SHP77 treated with DMSO at 0.1 percent for 48 hours (cell line): ENCODE results near the gene METAP2.
A peak's percentile ranks its signal among the peaks of the same experiment; 100 is the strongest.
"Not testable (repeated sequence)": the region's sequence is repeated elsewhere in the genome, so short reads cannot be mapped to it uniquely, and the experiment has no call there.

Experiments
- DNase-seq: peaks from one replicate; lab custom pipeline; 2025; lab: John Stamatoyannopoulos, UW

Gene METAP2

DNA sequence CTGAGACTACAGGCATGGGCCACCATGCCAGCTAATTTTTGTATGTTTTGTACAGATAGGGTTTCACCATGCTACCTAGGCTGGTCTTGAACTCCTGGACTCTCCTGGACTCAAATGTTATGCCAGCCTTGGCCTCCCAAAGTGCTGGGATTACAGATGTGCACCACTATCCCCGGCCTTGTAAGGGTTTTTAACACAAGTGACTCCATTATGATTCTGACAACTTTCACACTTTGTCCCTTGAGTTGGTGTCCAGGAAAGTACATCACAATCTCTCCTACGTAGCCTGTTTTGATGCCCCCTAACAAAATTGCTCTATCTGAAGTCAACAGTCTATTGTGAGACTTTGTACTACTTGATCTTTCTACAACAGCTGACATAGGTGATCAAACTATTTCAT, 11.4 kb upstream of the METAP2 start:
- DNase-seq, result no peak

- DNase-seq, result no peak
Observed at GRCh38 chr12:95463050-95463449, 10.9 kb upstream of the METAP2 start.

GRCh38 chr12:95463776-95464175, 10.2 kb upstream of the METAP2 start:
- not testable (repeated sequence) for DNase-seq

GRCh38 chr12:95465275-95465674, 8.7 kb upstream of the METAP2 start:
- DNase-seq, result no peak

DNA sequence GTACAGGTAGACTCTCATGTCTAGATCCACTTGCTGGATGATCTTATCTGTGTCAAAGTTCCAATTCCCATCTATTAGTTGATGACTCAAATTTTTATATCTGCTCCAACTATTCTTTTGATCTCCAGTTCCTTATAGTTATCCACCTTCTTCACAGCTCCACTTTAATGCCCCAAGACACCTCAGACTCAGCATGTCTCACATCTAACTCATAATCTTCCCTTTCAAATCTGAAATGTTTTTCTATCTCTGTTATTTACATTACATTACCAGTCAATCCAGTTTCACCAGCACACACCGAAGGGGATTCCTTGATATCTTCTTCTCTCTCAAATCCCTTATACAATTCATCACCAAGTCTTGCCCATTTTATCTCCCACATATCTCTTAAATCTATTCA, 3.7 kb upstream of the METAP2 start:
- DNase-seq, result no peak

DNA sequence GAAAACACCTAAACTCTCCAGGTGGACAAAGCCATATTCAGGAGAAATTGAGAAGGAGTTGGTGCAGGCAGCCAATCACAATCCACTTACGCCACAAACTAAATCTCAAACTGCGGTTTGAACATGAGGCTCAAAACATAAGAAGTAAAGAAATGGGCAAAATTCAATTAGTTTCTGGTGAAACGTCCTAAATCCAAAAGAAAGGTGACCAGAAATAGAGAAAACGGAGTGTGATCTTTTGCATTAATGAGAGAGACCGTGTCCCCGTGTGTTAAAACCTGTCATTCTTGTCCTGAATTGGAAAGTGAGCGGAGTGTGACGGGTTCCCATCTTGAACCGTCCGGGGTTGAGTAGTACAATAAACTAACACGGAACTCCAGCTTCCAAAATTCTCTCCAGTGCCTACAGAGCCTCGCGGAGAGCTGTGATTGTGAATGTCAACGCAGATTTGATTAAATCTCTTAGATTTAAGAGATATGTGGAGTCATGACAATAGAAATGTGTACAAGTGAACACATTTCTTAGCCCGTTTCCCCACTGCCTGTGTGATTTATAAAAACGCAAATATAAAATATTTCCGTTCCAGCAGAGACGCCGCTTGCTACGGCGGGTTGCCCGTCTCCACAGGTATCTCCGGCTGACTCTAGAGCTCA, 595 bp upstream of the METAP2 start:
- peak; percentile 47 for DNase-seq

GRCh38 chr12:95474660-95474958, 657 bp downstream of the METAP2 start:
- no peak for DNase-seq

DNA sequence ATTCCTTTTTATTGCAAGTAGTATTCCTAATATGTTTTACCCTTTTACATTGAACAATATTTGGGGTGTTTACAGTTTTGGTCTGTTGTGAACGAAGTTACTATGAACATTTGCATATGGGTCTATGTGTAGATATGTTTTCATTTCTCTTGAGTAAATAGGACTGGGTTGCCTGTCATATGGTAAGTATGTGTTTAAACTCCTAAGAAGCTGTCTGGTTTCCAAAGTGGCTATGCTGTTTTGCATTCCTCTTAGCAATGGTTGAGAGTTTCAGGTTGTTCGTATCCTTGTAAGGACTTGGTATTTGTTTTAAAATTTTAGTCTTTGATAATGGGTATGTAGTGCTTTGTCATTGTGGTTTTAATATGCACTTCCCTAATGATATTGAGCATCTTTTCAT, 6.3 kb downstream of the METAP2 start:
- DNase-seq, result no peak

DNA sequence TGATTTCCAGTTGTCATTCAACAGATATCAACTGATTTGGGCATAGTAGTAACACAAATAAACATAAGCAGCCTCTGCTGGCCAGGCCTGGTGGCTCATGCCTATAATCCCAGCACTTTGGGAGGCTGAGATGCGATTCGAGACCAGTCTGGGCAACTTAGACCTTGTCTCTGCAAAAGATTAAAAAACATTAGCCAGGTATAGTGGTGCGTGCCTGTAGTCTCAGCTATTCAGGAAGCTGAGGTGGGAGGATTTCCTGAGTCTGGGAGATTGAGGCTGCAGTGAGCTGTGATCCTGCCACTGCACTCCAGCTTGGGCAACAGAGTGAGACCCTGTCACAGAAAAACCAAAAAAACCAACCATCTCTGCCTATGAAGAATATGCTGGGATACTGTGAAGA, 7.1 kb downstream of the METAP2 start:
- no peak for DNase-seq

GRCh38 chr12:95481888-95482287, 7.9 kb downstream of the METAP2 start:
- no peak for DNase-seq

DNA sequence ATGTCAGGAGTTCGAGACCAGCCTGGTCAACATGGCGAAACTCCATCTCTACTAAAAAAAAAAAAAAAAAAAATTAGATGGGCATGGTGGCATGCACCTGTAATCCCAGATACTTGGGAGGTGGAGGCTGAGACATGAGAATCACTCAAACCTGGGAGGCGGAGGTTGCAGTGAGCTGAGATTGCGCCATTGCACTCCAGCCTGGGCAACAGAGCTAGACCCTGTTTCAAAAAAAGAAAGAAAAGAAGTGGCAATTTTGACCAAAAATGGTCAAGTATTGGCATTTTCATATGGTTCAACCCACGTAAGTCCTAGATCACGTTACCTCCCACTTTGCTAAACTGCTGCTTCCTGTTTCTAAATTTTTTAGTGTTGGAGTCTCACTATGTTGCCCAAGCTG, 8.6 kb downstream of the METAP2 start:
- not testable (repeated sequence) for DNase-seq

- DNase-seq, result no peak
Observed at GRCh38 chr12:95484524-95484923, 10.6 kb downstream of the METAP2 start.

DNA sequence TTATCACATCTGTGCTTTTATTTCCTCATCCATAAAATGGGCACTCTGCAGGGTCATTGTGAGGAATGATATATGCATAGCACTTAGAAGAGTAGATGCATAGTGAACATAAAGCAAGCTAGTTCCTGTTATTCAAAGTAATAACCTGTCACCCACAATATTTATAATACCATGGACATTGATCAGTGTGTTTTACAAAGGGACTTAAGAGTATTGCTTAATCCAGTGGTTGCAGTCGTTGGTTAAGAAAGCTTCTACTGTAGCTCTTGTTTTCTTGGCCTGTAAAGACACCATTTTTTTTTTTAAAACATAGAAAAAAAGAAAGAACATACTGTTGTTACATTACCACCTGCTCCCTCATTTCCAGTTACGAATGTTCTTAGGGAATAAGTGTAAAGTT, 13.1 kb downstream of the METAP2 start:
- DNase-seq, result no peak

DNA sequence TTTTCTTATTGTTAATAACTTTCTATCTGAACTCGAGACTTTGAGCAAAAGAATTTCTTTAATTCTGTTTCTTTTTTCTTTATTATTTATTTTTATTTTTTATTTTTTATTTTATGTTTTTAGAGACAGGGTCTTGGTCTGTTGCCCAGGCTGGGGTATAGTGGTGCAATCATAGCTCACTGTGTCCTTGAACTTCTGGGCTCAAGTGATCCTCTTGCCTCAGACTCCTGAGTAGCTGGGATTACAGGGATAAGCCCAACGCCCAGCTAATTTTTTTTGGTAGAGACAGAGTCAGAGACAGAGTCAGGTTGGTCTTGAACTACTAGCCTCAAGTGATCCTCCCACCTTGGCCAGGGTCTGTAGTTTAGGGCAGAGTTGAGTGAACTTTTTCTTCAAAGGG, 18.5 kb downstream of the METAP2 start:
- no peak for DNase-seq

DNA sequence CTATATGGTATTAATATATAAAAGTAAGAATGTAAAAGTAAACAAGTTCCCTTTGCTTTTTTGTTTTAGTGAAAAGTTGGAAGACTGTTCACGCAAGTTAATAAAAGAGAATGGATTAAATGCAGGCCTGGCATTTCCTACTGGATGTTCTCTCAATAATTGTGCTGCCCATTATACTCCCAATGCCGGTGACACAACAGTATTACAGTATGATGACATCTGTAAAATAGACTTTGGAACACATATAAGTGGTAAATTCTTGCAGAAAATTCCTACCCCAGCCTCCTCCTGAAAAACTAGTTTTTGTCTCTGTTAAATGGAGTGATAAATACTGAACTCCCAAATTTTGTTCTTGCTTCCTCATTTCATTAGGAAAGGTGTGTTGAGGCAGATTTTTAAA, 20.9 kb downstream of the METAP2 start:
- no peak for DNase-seq

DNA sequence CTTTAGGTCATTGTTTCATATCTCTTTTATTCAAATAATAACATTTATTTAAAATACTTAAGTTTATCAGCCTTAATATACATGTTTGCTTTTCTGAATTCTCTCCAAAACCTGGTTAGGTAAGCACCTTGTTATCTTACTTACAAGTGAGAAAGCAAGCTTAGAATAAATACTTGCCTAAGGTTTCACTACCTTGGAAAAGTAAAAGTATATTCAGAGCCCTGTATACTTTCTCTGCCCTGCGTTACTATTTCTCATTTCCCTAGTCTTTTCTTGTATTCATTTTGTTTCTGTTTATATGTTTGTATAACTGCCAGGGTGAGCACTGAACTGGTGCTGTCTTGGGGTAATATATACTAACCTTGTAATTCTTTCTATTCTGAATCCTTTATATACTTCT, 21.5 kb downstream of the METAP2 start:
- DNase-seq, result no peak

GRCh38 chr12:95497031-95497430, 23.1 kb downstream of the METAP2 start:
- DNase-seq, result no peak

DNA sequence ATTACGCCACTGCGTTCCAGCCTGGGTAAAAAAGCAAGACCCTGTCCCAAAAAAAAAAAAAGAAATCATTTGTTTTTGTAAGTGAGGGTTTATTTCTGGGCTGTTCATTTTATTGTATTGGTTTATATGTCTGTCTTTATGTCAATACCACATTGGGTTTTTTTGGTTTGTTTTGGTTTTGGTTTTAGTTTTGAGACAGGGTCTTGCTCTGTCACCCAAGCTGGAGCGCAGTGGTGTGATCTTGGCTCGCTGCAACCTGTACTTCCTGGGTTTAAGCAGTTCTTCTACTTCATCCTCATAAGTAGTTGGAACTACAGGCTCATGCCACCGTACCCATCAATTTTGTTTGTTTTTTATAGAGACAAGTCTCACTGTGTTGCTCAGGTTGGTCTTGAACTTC, 25.0 kb downstream of the METAP2 start:
- no peak for DNase-seq

DNA sequence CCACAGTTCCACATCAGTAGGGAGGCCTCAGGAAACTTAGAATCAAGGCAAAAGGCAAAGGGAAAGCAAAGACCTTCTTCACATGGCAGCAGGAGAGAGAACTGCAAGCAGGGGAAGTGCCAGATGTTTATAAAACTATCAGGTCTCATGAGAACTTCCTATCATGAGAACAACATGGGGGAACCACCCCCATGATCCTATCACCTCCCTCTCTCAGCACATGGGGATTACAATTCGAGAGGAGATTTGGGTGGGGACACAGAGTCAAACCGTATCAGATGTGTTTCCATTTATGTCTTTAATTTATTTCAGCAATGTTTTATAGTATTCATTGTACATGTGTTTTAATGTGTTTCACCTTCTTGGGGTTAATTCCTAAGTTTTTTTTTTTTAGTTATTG, 25.8 kb downstream of the METAP2 start:
- no peak for DNase-seq

DNA sequence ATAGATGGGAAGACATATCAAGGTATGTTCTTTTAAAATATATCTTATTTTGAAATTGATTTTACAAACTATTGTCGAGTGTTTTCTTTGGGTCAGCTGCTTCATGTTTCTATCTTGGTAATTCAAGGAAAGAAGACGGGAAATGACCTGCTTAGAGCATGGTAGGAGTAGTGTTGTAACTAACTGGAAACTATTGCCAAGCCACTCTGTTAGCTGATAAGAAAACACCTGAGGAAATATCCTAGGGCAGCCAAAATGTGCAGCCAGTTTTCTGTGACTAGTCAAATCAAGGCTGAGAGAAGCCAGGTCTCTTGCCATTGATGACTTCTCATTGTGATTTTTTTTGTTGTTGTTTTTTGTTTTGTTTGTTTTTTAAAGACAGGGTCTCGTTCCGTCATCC, 30.2 kb downstream of the METAP2 start:
- DNase-seq, result no peak

GRCh38 chr12:95505039-95505438, 31.1 kb downstream of the METAP2 start:
- DNase-seq, result no peak

DNA sequence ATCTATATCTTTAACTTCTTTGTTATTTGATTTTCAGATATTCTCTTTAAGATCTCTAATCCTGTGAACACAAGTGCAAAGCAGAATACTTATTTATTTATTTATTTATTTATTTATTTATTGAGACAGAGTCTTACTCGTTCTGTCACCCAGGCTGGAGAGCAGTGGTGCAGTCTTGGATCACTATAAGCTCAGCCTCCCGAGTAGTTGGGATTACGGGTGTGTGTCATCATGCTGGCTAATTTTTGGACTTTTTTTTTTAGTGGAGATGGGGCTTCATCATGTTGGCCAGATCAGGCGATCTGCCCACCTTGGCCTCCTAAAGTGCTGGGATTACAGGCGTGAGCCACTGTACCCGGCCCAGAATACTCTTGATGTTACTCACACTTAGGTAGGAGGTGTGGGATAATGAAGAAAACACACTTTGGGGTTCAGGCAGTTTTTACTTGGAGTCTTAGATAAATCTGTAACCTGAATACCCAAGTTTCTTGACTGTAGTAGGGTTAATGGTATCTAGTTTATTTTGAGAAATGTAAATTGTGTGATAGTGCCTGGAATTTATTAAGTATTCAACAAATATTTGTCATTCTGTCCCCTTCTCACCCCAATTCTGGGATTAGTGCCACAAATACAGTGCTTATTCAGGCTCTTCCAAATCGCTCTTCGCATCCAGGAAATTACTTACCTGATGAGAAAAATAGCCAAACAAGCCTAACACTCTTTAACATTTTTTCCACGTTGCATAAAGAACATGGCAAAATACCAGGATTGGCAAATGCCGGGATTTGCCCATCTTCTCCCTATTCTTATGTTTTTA, 33.0 kb downstream of the METAP2 start:
- no peak for DNase-seq

GRCh38 chr12:95509300-95509699, 35.3 kb downstream of the METAP2 start:
- no peak for DNase-seq

DNA sequence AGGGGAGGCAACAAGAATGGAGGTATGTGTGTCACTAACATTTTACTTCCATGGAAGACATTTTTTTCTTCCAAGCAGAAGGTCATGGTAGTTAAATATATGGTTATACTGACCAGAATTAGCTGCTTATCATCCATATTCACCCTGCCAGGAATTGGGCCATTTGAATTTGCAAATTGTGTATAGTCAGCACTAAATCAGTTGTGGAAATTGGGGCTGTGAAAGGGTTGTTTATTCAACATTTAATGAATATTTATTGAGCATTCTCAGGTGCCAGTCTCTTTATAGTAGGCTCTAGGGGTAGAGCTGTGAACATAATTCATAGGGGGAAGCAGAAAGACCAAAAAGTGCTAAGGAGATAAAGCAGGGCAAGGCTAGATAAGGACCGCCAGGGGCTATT, 38.0 kb downstream of the METAP2 start:
- no peak for DNase-seq
